DOHH2 (cell line): ENCODE data around the gene RABL3.

Experiments
- H3F3A ChIP-seq: fragments of 200-600 bp; sonication (generic), shearing (Covaris generic); 2 replicates; pipeline ENCODE4 v1.6.0; 2016; ENCODE audit warnings: antibody characterized with exemption, mild to moderate bottlenecking; ENCODE audit not compliant: control insufficient read depth, insufficient read depth
- H3K27ac ChIP-seq: fragments of 200-600 bp; sonication (generic); 2 replicates; pipeline ENCODE4 v1.5.1; 2014; ENCODE audit warnings: low read depth, mild to moderate bottlenecking, low read length, moderate library complexity
- H3K27me3 ChIP-seq: fragments of 200-600 bp; sonication (generic); 2 replicates; pipeline ENCODE4 v1.6.1; 2014; ENCODE audit warnings: mild to moderate bottlenecking, low read length, mixed read lengths; ENCODE audit not compliant: control insufficient read depth
- H3K36me3 ChIP-seq: fragments of 200-600 bp; sonication (generic); 2 replicates; pipeline ENCODE4 v1.6.1; 2014; ENCODE audit warnings: mild to moderate bottlenecking, low read length, moderate library complexity, mixed read lengths; ENCODE audit not compliant: control insufficient read depth
- H3K4me1 ChIP-seq: fragments of 200-600 bp; sonication (generic); 2 replicates; pipeline ENCODE4 v1.6.1; 2014; ENCODE audit warnings: mild to moderate bottlenecking, low read length, mixed read lengths; ENCODE audit not compliant: control insufficient read depth
- H3K4me2 ChIP-seq: fragments of 200-600 bp; sonication (generic); 2 replicates; pipeline ENCODE4 v1.6.0; 2014; ENCODE audit warnings: mild to moderate bottlenecking, low read length, moderate library complexity
- H3K4me3 ChIP-seq: fragments of 200-600 bp; sonication (generic); 2 replicates; pipeline ENCODE4 v1.5.1; 2014; ENCODE audit warnings: mild to moderate bottlenecking, low read length, mixed read lengths
- H3K79me2 ChIP-seq: fragments of 200-600 bp; sonication (generic); 2 replicates; pipeline ENCODE4 v1.6.1; 2014; ENCODE audit warnings: mild to moderate bottlenecking, low read length, mixed read lengths; ENCODE audit not compliant: control insufficient read depth
- H3K9me2 ChIP-seq: fragments of 200-600 bp; sonication (generic); replicated peaks from 2 replicates; pipeline ENCODE4 v1.6.1; 2014; ENCODE audit warnings: mild to moderate bottlenecking, low read length, mixed read lengths; ENCODE audit not compliant: control insufficient read depth
- H3K9me3 ChIP-seq: fragments of 200-600 bp; sonication (generic); 2 replicates; pipeline ENCODE4 v1.6.1; 2014; ENCODE audit warnings: antibody characterized with exemption, low read length, mixed read lengths; ENCODE audit not compliant: control insufficient read depth, insufficient read depth
- H4K20me1 ChIP-seq: fragments of 200-600 bp; sonication (generic); 2 replicates; pipeline ENCODE4 v1.6.0; 2014; ENCODE audit warnings: low read depth, mild to moderate bottlenecking, antibody characterized with exemption, low read length, moderate library complexity; ENCODE audit not compliant: control insufficient read depth, insufficient read depth
- CTCF ChIP-seq: fragments of 200-600 bp; sonication (generic); IDR thresholded peaks from one replicate; pipeline ENCODE4 v1.5.1; 2014; ENCODE audit warnings: antibody characterized with exemption, mild to moderate bottlenecking, low read depth, low read length; ENCODE audit not compliant: poor library complexity, severe bottlenecking
- EZH2phosphoT487 ChIP-seq: fragments of 200-600 bp; sonication (generic); IDR thresholded peaks from 2 replicates; pipeline ENCODE4 v1.6.1; 2017; ENCODE audit warnings: borderline replicate concordance, mild to moderate bottlenecking, antibody characterized with exemption, low read length, moderate library complexity, mixed read lengths

Gene RABL3

GRCh38 chr3:120753810-120754209 is 11.5 kb upstream of the RABL3 start:
- H3K4me3 ChIP-seq, result no peak overlapping the region
- H3K4me1 ChIP-seq, result no peaks in the 10 kb centered on the region
- peaks cover 77% of the 10 kb centered on the region for H3K79me2 ChIP-seq
- no peaks in the 10 kb centered on the region for H3K9me2 ChIP-seq
- no peaks in the 10 kb centered on the region for H3K9me3 ChIP-seq
- H3K36me3 ChIP-seq, result peaks cover 55% of the 10 kb centered on the region
- H3K4me2 ChIP-seq, result no peak overlapping the region
- TF ChIP-seq EZH2phosphoT487 (no peak), CTCF (no peak)
- no peaks in the 10 kb centered on the region for H3K27me3 ChIP-seq
- H3F3A ChIP-seq, result no peaks in the 10 kb centered on the region
- no peaks in the 10 kb centered on the region for H4K20me1 ChIP-seq
- H3K27ac ChIP-seq, result no peak overlapping the region

GRCh38 chr3:120752865-120753264 is 10.5 kb upstream of the RABL3 start:
- H3K4me2 ChIP-seq, result no peak overlapping the region
- no peaks in the 10 kb centered on the region for H3K27me3 ChIP-seq
- H4K20me1 ChIP-seq, result no peaks in the 10 kb centered on the region
- no peak overlapping the region for H3K27ac ChIP-seq
- H3K9me3 ChIP-seq, result no peaks in the 10 kb centered on the region
- H3K4me1 ChIP-seq, result no peaks in the 10 kb centered on the region
- H3F3A ChIP-seq, result no peaks in the 10 kb centered on the region
- no peaks in the 10 kb centered on the region for H3K9me2 ChIP-seq
- peaks cover 55% of the 10 kb centered on the region for H3K36me3 ChIP-seq
- H3K79me2 ChIP-seq, result peaks cover 70% of the 10 kb centered on the region
- no peak overlapping the region for H3K4me3 ChIP-seq
- no peak for TF ChIP-seq EZH2phosphoT487
- no peak for TF ChIP-seq CTCF

- H3K4me1 ChIP-seq, result no peaks in the 10 kb centered on the region
- peaks cover 55% of the 10 kb centered on the region for H3K36me3 ChIP-seq
- no peak overlapping the region for H3K4me2 ChIP-seq
- no peaks in the 10 kb centered on the region for H3K27me3 ChIP-seq
- H3F3A ChIP-seq, result no peaks in the 10 kb centered on the region
- no peak overlapping the region for H3K27ac ChIP-seq
- no peaks in the 10 kb centered on the region for H4K20me1 ChIP-seq
- H3K9me3 ChIP-seq, result no peaks in the 10 kb centered on the region
- no peak for TF ChIP-seq CTCF
- no peak for TF ChIP-seq EZH2phosphoT487
- H3K79me2 ChIP-seq, result peaks cover 70% of the 10 kb centered on the region
- no peak overlapping the region for H3K4me3 ChIP-seq
- no peaks in the 10 kb centered on the region for H3K9me2 ChIP-seq
These were observed 9.9 kb upstream of the RABL3 start for GRCh38 chr3:120752230-120752629.

- H3K27ac ChIP-seq, result no peak overlapping the region
- H3K9me3 ChIP-seq, result no peaks in the 10 kb centered on the region
- peaks cover 51% of the 10 kb centered on the region for H3K36me3 ChIP-seq
- no peaks in the 10 kb centered on the region for H4K20me1 ChIP-seq
- H3K9me2 ChIP-seq, result no peaks in the 10 kb centered on the region
- TF ChIP-seq CTCF (no peak), EZH2phosphoT487 (no peak)
- no peak overlapping the region for H3K4me2 ChIP-seq
- H3K4me1 ChIP-seq, result no peaks in the 10 kb centered on the region
- no peaks in the 10 kb centered on the region for H3K27me3 ChIP-seq
- no peak overlapping the region for H3K4me3 ChIP-seq
- H3K79me2 ChIP-seq, result peaks cover 74% of the 10 kb centered on the region
- H3F3A ChIP-seq, result no peaks in the 10 kb centered on the region
These were observed 7.5 kb upstream of the RABL3 start for GRCh38 chr3:120749843-120750242.
